ENCODE measurements around the gene SLC44A3. TPM values are rescaled to one million over a fixed set of nuclear protein-coding genes. Genes with fewer than 3 reads are reported as not detected.
A peak's percentile ranks its signal among the peaks of the same experiment; 100 is the strongest.

SLC44A3 gene
- total and polyA plus RNA-seq, 2 experiments from 2014 or later, result 2.9 to 4.5 TPM

DNA sequence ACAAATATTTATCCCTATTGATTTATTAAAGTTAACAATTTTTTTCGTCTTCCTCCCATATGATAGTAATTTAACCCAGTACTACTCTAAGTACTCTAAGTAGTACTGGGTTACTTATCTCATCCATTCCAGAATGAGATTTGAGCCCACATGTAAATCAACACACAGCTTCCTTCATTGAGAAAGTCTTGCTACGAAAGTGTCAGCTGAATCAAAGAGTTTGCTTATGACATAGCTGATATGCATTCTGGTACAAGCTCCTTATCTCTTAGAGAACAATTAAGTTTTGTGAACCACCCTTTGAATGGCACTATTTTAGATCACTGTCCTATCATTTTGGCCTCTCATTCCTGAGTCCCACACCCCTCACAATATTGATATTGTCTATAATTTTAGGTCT is 2.4 kb upstream of the SLC44A3 start (continued):
- TF ChIP-seq STAT1 (IDR thresholded peaks at IDR 0.05; ENCODE audit: unreplicated experiment) (no peak), POLR2AphosphoS5 (IDR thresholded peaks at IDR 0.05; ENCODE audit: low read depth) (no peak), EZH2 (IDR thresholded peaks at IDR 0.05; ENCODE audit: low read depth, unreplicated experiment) (no peak), ZNF114 (CRISPR knock-in tag; IDR thresholded peaks at IDR 0.05) (no peak)
- TF ChIP-seq, protein P1, sequence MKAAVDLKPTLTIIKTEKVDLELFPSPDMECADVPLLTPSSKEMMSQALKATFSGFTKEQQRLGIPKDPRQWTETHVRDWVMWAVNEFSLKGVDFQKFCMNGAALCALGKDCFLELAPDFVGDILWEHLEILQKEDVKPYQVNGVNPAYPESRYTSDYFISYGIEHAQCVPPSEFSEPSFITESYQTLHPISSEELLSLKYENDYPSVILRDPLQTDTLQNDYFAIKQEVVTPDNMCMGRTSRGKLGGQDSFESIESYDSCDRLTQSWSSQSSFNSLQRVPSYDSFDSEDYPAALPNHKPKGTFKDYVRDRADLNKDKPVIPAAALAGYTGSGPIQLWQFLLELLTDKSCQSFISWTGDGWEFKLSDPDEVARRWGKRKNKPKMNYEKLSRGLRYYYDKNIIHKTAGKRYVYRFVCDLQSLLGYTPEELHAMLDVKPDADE (IDR thresholded peaks at IDR 0.05), result no peak

DNA sequence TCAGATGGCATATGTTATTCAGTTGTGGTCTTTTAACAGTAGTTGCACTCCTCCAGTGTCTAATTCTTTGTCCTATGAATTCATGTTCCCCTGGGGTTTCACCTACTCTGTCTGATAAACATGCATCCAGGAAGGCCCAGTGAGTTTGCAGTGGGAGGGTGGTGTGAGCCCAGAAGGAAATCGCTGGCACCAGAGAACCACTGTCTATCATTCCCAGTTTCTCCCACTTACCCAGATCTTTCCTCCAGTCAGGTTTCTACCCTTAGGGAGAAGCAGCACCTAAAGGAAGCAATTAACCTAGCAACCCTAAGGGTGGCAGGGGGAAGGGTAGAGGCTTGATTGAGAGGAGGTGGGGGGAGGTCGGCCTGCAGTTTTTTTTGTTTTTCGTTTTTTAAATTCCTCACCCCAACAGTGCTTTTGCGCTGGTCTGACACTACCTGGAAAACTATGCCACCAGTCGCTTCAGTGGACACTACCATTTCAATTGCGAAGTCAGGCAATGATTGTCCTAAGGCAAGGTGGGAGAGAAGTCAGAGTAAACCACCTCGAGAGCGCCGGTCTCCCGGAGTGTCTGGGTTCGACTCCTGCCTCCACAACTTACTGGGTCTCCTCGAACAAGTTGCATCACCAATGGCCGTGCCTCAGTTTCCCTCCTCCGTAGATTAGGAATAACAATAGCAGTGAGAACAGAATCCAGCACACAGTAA is 766 bp upstream of the SLC44A3 start:
- H3K27me3 Mint-ChIP-seq (ENCODE audit: insufficient read depth, low read depth, poor library complexity), result peaks cover 5% of the 10 kb centered on the region
- H3K36me3 Mint-ChIP-seq (ENCODE audit: low read depth), result peaks cover 13% of the 10 kb centered on the region; the same call in 2 of the 3 replicates
- Histone ChIP-seq H3K79me2 (replicated peaks; ENCODE audit: insufficient read depth) (no peaks in the 10 kb centered on the region), H4K20me1 (replicated peaks; ENCODE audit: insufficient read depth) (no peaks in the 10 kb centered on the region), H2AFZ (peak overlapping the region; percentile 100; the same call in 1 of the 2 replicates), H3K27ac (ENCODE audit: low read depth) (no peak overlapping the region), H3F3A (replicated peaks; ENCODE audit: low read depth) (0 out of 2 replicates have a peak, but pooled peaks cover 3% of the 10 kb centered on the region), H3K9me2 (ENCODE audit: insufficient read depth) (no peaks in the 10 kb centered on the region), H3K4me2 (peak overlapping the region; percentile 95), H3K36me3 (ENCODE audit: insufficient read depth) (no peaks in the 10 kb centered on the region), H3K4me1 (ENCODE audit: insufficient read depth) (peaks cover 14% of the 10 kb centered on the region), H3K4me3 (peak overlapping the region; percentile 83), H3K27me3 (ENCODE audit: insufficient read depth) (peaks cover 8% of the 10 kb centered on the region)
- ATAC-seq, result peak; percentile 9
- TF ChIP-seq JUNB (IDR thresholded peaks at IDR 0.05; ENCODE audit: unreplicated experiment) (no peak), NANOG (IDR thresholded peaks at IDR 0.05; ENCODE audit: borderline replicate concordance) (no peak)
- TF ChIP-seq, protein P2, sequence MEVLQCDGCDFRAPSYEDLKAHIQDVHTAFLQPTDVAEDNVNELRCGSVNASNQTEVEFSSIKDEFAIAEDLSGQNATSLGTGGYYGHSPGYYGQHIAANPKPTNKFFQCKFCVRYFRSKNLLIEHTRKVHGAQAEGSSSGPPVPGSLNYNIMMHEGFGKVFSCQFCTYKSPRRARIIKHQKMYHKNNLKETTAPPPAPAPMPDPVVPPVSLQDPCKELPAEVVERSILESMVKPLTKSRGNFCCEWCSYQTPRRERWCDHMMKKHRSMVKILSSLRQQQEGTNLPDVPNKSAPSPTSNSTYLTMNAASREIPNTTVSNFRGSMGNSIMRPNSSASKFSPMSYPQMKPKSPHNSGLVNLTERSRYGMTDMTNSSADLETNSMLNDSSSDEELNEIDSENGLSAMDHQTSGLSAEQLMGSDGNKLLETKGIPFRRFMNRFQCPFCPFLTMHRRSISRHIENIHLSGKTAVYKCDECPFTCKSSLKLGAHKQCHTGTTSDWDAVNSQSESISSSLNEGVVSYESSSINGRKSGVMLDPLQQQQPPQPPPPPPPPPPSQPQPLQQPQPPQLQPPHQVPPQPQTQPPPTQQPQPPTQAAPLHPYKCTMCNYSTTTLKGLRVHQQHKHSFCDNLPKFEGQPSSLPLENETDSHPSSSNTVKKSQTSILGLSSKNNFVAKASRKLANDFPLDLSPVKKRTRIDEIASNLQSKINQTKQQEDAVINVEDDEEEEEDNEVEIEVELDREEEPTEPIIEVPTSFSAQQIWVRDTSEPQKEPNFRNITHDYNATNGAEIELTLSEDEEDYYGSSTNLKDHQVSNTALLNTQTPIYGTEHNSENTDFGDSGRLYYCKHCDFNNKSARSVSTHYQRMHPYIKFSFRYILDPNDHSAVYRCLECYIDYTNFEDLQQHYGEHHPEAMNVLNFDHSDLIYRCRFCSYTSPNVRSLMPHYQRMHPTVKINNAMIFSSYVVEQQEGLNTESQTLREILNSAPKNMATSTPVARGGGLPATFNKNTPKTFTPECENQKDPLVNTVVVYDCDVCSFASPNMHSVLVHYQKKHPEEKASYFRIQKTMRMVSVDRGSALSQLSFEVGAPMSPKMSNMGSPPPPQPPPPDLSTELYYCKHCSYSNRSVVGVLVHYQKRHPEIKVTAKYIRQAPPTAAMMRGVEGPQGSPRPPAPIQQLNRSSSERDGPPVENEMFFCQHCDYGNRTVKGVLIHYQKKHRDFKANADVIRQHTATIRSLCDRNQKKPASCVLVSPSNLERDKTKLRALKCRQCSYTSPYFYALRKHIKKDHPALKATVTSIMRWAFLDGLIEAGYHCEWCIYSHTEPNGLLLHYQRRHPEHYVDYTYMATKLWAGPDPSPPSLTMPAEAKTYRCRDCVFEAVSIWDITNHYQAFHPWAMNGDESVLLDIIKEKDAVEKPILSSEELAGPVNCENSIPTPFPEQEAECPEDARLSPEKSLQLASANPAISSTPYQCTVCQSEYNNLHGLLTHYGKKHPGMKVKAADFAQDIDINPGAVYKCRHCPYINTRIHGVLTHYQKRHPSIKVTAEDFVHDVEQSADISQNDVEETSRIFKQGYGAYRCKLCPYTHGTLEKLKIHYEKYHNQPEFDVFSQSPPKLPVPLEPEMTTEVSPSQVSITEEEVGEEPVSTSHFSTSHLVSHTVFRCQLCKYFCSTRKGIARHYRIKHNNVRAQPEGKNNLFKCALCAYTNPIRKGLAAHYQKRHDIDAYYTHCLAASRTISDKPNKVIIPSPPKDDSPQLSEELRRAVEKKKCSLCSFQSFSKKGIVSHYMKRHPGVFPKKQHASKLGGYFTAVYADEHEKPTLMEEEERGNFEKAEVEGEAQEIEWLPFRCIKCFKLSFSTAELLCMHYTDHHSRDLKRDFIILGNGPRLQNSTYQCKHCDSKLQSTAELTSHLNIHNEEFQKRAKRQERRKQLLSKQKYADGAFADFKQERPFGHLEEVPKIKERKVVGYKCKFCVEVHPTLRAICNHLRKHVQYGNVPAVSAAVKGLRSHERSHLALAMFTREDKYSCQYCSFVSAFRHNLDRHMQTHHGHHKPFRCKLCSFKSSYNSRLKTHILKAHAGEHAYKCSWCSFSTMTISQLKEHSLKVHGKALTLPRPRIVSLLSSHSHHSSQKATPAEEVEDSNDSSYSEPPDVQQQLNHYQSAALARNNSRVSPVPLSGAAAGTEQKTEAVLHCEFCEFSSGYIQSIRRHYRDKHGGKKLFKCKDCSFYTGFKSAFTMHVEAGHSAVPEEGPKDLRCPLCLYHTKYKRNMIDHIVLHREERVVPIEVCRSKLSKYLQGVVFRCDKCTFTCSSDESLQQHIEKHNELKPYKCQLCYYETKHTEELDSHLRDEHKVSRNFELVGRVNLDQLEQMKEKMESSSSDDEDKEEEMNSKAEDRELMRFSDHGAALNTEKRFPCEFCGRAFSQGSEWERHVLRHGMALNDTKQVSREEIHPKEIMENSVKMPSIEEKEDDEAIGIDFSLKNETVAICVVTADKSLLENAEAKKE (CRISPR knock-in tag; IDR thresholded peaks at IDR 0.05), result no peak
- no peak overlapping the region for H3K27ac Mint-ChIP-seq
- no peaks in the 10 kb centered on the region; the same call in 1 of the 3 replicates for H3K9me3 Mint-ChIP-seq
- H3K4me3 Mint-ChIP-seq, result peak overlapping the region; percentile 85
- peak; percentile 38 for DNase-seq (ENCODE audit: low spot score)
- H3K4me1 Mint-ChIP-seq, result peaks cover 20% of the 10 kb centered on the region

Data from GM23338 (cell line).